ENCODE data around the gene FNDC7.

GRCh38 chr1:108695535-108695934 lies 17.2 kb upstream of the FNDC7 start:
- TF ChIP-seq CTCF (IDR thresholded peaks at IDR 0.05) (no peak), EZH2phosphoT487 (IDR thresholded peaks at IDR 0.05) (no peak), EZH2 (IDR thresholded peaks at IDR 0.05) (no peak)
